GM13976 (cell line): ENCODE results near the gene NID2.

Experiments used
- DNase-seq: peaks from one replicate; pipeline ENCODE4 v3.0.0; 2012; ENCODE audit warnings: low spot score
- CTCF ChIP-seq: IDR thresholded peaks from 2 replicates; pipeline ENCODE4 v1.5.1; 2012; ENCODE audit warnings: borderline replicate concordance, mild to moderate bottlenecking; ENCODE audit not compliant: insufficient read depth; ENCODE audit errors: extremely low read depth, missing control alignments, control extremely low read depth
- in situ Hi-C: fragments of 300-500 bp; cut with MboI; formaldehyde crosslinking; loops from one replicate; pipeline ENCODE4 v1.12.0; 2022; ENCODE audit warnings: low sequenced_read_pairs, mixed read lengths, inconsistent platforms; ENCODE audit not compliant: unreplicated experiment

NID2 gene

GRCh38 chr14:51962711-51963110 is 106.1 kb downstream of the NID2 start:
- no peak for TF ChIP-seq CTCF
- no peak for DNase-seq
- in situ Hi-C loops: no loop called here

GRCh38 chr14:51960866-51961265 is 108.0 kb downstream of the NID2 start:
- DNase-seq: no peak
- in situ Hi-C loops: no loop called here
- TF ChIP-seq CTCF: no peak

GRCh38 chr14:51959928-51960327 is 108.9 kb downstream of the NID2 start:
- in situ Hi-C loops: no loop called here

GRCh38 chr14:51957950-51958349 is 110.9 kb downstream of the NID2 start:
- in situ Hi-C loops: no loop called here
- TF ChIP-seq CTCF: no peak
- DNase-seq: no peak

More at GRCh38 chr14:51959928-51960327, 108.9 kb downstream of the NID2 start:
- TF ChIP-seq CTCF: no peak
- DNase-seq: no peak
